BE2C (cell line): ENCODE data around the gene RPAP3.

Experiments
- DNase-seq: peaks from one replicate; pipeline ENCODE4 v3.0.0-alpha.2; 2020
- H3K27me3 ChIP-seq: fragments of 250-450 bp; sonication (Bioruptor Pico); 2 replicates; pipeline ENCODE4 v1.5.1; 2020; ENCODE audit warnings: mild to moderate bottlenecking
- H3K36me3 ChIP-seq: fragments of 250-450 bp; sonication (Bioruptor Pico); 2 replicates; pipeline ENCODE4 v1.5.1; 2020; ENCODE audit warnings: mild to moderate bottlenecking
- H3K4me1 ChIP-seq: fragments of 250-450 bp; sonication (Bioruptor Pico); 2 replicates; pipeline ENCODE4 v1.5.1; 2020
- H3K4me3 ChIP-seq: 2 replicates; pipeline ENCODE4 v1.5.1; 2011; ENCODE audit warnings: low read depth, low read length
- H3K9me3 ChIP-seq: fragments of 250-450 bp; sonication (Bioruptor Pico); 2 replicates; pipeline ENCODE4 v1.5.1; 2020
- TF ChIP-seq, protein P1 (sequence below): IDR thresholded peaks from 2 replicates; pipeline ENCODE4 v1.5.1; 2012; ENCODE audit warnings: mild to moderate bottlenecking, low read depth, low read length

RPAP3 gene

DNA sequence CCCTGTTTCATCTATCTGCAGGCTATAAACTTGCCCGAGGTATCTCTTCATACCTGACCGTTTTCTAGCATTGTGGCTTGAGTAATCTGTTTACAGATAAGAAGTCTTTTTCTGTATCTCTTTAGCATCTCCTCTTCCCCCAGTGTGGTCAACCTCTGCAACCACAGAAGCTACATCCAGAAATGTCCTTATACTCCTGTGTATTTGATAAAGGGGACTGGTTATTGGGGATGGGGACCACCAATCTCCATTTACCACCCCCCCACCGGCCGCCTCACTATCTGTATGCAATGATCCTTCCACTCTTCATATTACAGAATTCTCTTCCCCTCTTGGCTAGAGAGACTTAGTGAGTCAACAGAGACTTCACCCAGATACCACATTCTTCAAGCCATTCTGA is 3.4 kb upstream of the RPAP3 start:
- H3K27me3 ChIP-seq, result no peaks in the 10 kb centered on the region
- H3K4me3 ChIP-seq, result no peak overlapping the region
- no peaks in the 10 kb centered on the region for H3K9me3 ChIP-seq
- no peaks in the 10 kb centered on the region for H3K36me3 ChIP-seq
- TF ChIP-seq, protein P1, sequence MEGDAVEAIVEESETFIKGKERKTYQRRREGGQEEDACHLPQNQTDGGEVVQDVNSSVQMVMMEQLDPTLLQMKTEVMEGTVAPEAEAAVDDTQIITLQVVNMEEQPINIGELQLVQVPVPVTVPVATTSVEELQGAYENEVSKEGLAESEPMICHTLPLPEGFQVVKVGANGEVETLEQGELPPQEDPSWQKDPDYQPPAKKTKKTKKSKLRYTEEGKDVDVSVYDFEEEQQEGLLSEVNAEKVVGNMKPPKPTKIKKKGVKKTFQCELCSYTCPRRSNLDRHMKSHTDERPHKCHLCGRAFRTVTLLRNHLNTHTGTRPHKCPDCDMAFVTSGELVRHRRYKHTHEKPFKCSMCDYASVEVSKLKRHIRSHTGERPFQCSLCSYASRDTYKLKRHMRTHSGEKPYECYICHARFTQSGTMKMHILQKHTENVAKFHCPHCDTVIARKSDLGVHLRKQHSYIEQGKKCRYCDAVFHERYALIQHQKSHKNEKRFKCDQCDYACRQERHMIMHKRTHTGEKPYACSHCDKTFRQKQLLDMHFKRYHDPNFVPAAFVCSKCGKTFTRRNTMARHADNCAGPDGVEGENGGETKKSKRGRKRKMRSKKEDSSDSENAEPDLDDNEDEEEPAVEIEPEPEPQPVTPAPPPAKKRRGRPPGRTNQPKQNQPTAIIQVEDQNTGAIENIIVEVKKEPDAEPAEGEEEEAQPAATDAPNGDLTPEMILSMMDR, result no peak
- no peak for DNase-seq
- no peaks in the 10 kb centered on the region for H3K4me1 ChIP-seq

DNA sequence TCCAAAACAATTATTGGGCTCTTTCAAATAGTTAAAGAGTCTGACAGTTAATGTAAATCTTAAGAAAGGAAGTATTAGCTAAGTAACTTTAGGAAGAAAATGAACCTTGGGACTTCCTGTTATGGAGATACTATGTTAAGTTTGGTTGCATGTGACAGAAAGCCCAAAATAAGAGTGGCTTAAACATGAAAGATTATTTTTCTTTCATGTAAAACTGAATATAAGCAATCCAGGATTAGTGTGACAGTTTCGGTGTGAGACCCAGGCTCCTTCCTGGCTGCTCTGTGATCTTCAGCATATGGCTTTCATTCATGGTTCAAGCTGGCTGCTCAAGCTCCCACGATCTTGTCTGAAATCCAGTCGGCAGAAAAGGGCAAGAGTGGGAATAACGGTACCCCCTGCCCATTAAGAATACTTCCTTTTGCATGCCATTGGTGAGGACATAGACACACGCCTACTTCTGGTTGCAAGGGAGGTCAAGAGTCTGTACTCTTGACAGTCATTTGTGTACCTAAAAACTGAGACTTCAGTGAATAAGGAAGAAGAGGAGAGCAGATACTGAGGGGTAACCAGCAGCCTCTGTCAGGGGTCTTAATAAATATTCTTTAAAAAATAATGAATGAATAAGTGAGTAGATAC is 2.2 kb upstream of the RPAP3 start:
- no peaks in the 10 kb centered on the region for H3K27me3 ChIP-seq
- H3K36me3 ChIP-seq, result no peaks in the 10 kb centered on the region
- H3K4me1 ChIP-seq, result no peaks in the 10 kb centered on the region
- no peak for DNase-seq
- no peaks in the 10 kb centered on the region for H3K9me3 ChIP-seq
- TF ChIP-seq, protein P1, result no peak
- no peak overlapping the region for H3K4me3 ChIP-seq

DNA sequence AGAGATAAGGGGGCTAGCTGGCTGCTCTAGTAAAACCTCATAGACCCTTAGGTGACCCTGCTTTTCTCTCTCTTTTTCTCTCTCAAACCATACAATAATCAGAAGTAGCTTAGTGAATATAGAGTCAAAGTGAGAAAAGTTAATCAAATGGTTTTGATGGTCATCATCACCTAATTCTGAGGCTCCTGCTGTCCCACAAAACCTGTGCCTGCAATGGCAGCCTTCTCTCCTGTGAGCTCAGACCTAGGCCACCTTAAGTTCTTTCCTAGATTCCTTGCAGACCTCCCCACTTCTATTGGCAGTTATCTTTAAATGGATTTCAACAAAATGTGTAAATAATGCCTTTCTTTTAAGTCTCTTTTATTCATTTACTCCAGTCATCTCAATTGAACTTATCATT is 1.5 kb upstream of the RPAP3 start:
- TF ChIP-seq, protein P1, result no peak
- no peak for DNase-seq
- Histone ChIP-seq H3K4me3 (no peak overlapping the region), H3K9me3 (no peaks in the 10 kb centered on the region), H3K4me1 (no peaks in the 10 kb centered on the region), H3K27me3 (no peaks in the 10 kb centered on the region), H3K36me3 (no peaks in the 10 kb centered on the region)

DNA sequence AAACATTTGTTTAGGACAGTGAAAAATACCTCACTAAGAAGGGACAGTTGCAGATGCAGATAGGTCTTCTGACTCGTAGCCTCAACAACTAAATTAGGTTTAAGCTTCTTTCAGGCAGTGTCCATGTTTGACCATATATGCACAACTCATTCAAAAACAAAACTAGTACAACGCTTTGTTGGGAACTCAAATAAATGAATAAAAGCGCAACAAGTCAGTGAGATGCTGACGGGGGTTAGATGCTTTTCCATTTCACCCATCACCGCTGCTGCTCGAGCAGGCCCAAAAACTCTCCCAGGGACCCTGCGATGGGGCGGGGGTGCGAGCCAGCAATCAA is 633 bp downstream of the RPAP3 start:
- Histone ChIP-seq H3K9me3 (no peaks in the 10 kb centered on the region), H3K36me3 (peaks cover 10% of the 10 kb centered on the region), H3K4me1 (no peaks in the 10 kb centered on the region), H3K4me3 (peak overlapping the region; percentile 91), H3K27me3 (no peaks in the 10 kb centered on the region)
- TF ChIP-seq, protein P1, result no peak
- no peak for DNase-seq

DNA sequence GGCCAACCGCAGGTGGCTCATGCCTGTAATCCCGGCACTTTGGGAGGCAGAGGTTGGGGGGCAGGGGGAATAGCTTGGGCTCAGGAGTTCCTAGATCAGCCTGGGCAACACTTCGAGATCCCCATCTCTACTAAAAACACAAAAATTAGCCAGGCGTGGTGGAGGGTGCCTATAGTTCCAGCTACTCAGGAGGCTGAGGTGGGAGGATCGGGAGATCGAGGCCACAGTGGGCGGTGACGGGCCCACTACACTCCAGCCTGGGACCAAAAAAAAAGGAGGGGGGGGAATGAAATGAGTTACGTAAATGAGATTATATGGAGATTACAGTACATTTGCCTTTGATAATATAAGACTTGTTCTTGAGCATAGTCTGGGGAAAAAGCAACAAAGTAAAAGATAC is 1.1 kb downstream of the RPAP3 start:
- Histone ChIP-seq H3K27me3 (no peaks in the 10 kb centered on the region), H3K4me1 (no peaks in the 10 kb centered on the region), H3K9me3 (no peaks in the 10 kb centered on the region), H3K4me3 (peak overlapping the region; percentile 91), H3K36me3 (peaks cover 13% of the 10 kb centered on the region)
- DNase-seq, result no peak
- TF ChIP-seq, protein P1, result no peak

DNA sequence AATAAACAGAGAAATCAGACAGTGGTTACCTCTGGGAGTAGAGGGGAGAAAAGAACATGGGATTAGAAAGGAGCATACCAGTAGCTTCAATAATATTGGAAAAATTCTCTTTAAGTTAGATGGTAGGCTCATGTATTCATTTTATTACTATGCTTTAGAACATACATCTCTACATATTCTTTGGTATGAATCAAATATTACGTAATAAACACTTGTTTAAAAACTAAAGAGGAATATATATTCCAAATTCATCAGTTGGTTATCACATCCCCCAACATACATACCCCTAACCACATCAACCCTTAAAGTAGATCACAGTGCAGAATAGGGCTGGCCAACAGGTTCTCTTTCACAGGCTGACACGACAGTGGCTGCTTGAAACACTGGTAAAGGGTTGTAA is 5.6 kb downstream of the RPAP3 start:
- Histone ChIP-seq H3K36me3 (peaks cover 28% of the 10 kb centered on the region), H3K27me3 (no peaks in the 10 kb centered on the region), H3K9me3 (no peaks in the 10 kb centered on the region), H3K4me3 (no peak overlapping the region), H3K4me1 (no peaks in the 10 kb centered on the region)
- TF ChIP-seq, protein P1, result no peak
- DNase-seq, result no peak
